Hepatocyte (in vitro differentiated cells): ENCODE measurements around the gene SEMA3D.

Source experiments
- EZH2phosphoT487 ChIP-seq: fragments of 200-600 bp; sonication (generic); IDR thresholded peaks from one replicate; pipeline ENCODE4 v1.6.1; 2018; ENCODE audit warnings: antibody characterized with exemption, mild to moderate bottlenecking, low read depth, moderate library complexity; ENCODE audit not compliant: unreplicated experiment, severe bottlenecking
- TF ChIP-seq, protein P1 (sequence below): fragments of 200-600 bp; sonication (generic); IDR thresholded peaks from 2 replicates; pipeline ENCODE4 v1.5.1; 2016; ENCODE audit warnings: antibody characterized with exemption, mild to moderate bottlenecking; ENCODE audit not compliant: poor library complexity

DNA sequence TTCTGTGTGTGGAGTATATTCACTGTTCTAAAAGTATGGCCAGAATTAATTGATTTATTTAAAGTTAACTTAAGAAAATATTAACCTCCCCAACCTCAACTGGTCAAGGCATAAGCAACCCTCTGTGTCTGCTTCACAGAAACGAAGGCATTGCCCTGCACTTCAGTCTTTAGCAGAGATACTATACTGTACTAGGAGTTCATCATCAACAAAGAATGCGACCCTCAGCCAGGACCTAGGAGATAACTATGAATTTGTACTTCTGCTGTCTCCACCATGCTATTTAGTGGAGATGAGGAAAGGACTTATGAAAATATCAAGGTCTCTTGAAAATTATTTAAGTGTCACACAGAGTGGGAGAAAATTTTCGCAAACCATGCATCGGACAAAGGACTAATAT is 35.7 kb upstream of the SEMA3D start:
- TF ChIP-seq, protein P1, sequence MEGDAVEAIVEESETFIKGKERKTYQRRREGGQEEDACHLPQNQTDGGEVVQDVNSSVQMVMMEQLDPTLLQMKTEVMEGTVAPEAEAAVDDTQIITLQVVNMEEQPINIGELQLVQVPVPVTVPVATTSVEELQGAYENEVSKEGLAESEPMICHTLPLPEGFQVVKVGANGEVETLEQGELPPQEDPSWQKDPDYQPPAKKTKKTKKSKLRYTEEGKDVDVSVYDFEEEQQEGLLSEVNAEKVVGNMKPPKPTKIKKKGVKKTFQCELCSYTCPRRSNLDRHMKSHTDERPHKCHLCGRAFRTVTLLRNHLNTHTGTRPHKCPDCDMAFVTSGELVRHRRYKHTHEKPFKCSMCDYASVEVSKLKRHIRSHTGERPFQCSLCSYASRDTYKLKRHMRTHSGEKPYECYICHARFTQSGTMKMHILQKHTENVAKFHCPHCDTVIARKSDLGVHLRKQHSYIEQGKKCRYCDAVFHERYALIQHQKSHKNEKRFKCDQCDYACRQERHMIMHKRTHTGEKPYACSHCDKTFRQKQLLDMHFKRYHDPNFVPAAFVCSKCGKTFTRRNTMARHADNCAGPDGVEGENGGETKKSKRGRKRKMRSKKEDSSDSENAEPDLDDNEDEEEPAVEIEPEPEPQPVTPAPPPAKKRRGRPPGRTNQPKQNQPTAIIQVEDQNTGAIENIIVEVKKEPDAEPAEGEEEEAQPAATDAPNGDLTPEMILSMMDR, result no peak
- no peak for TF ChIP-seq EZH2phosphoT487
